Measurements from ENCODE around the gene PTGER1.

Gene PTGER1

DNA sequence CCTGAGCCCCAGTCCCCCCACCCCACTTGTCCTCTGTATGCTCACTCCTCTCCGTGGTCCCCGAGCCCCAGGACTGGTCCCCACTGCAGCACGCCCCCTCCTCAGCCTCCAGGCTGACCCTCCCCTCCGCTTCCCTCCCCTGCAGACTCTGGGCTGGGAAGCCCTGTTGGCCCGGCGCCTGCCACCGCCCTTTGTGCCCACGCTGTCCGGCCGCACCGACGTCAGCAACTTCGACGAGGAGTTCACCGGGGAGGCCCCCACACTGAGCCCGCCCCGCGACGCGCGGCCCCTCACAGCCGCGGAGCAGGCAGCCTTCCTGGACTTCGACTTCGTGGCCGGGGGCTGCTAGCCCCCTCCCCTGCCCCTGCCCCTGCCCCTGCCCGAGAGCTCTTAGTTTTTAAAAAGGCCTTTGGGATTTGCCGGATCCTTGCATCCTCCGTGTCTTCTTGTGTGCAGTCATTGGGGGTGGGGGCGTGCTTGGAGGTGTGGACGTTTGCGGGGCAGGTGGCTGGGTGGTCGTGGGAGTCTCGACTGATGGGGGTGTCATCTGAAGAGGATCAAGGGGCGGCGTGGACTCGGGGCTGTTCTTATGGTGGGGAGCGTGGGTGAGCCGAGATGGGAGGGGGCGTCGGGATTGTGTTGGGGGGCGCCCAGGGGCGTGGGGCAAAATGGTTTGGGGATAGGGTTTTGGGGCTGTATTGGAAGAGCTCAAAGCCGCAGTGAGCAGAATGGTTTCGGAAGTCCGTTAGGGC is 3.5 kb downstream of the PTGER1 start:
- Histone ChIP-seq H3K4me3 (replicated peaks; ENCODE audit: insufficient read depth, low read length) (no peak overlapping the region), H3K27ac (replicated peaks) (no peak overlapping the region), H3K27me3 (ENCODE audit: insufficient read depth, poor library complexity, severe bottlenecking) (peaks cover 19% of the 10 kb centered on the region)
- TF ChIP-seq, protein P1, sequence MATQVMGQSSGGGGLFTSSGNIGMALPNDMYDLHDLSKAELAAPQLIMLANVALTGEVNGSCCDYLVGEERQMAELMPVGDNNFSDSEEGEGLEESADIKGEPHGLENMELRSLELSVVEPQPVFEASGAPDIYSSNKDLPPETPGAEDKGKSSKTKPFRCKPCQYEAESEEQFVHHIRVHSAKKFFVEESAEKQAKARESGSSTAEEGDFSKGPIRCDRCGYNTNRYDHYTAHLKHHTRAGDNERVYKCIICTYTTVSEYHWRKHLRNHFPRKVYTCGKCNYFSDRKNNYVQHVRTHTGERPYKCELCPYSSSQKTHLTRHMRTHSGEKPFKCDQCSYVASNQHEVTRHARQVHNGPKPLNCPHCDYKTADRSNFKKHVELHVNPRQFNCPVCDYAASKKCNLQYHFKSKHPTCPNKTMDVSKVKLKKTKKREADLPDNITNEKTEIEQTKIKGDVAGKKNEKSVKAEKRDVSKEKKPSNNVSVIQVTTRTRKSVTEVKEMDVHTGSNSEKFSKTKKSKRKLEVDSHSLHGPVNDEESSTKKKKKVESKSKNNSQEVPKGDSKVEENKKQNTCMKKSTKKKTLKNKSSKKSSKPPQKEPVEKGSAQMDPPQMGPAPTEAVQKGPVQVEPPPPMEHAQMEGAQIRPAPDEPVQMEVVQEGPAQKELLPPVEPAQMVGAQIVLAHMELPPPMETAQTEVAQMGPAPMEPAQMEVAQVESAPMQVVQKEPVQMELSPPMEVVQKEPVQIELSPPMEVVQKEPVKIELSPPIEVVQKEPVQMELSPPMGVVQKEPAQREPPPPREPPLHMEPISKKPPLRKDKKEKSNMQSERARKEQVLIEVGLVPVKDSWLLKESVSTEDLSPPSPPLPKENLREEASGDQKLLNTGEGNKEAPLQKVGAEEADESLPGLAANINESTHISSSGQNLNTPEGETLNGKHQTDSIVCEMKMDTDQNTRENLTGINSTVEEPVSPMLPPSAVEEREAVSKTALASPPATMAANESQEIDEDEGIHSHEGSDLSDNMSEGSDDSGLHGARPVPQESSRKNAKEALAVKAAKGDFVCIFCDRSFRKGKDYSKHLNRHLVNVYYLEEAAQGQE (IDR thresholded peaks at IDR 0.05; ENCODE audit: insufficient replicate concordance, low read depth) = no peak
- TF ChIP-seq, protein P2, sequence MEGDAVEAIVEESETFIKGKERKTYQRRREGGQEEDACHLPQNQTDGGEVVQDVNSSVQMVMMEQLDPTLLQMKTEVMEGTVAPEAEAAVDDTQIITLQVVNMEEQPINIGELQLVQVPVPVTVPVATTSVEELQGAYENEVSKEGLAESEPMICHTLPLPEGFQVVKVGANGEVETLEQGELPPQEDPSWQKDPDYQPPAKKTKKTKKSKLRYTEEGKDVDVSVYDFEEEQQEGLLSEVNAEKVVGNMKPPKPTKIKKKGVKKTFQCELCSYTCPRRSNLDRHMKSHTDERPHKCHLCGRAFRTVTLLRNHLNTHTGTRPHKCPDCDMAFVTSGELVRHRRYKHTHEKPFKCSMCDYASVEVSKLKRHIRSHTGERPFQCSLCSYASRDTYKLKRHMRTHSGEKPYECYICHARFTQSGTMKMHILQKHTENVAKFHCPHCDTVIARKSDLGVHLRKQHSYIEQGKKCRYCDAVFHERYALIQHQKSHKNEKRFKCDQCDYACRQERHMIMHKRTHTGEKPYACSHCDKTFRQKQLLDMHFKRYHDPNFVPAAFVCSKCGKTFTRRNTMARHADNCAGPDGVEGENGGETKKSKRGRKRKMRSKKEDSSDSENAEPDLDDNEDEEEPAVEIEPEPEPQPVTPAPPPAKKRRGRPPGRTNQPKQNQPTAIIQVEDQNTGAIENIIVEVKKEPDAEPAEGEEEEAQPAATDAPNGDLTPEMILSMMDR (IDR thresholded peaks at IDR 0.05; ENCODE audit: insufficient read depth, low read length) = no peak
- no peak for TF ChIP-seq GABPA (IDR thresholded peaks at IDR 0.05; ENCODE audit: low read depth)
- TF ChIP-seq POLR2AphosphoS5 (IDR thresholded peaks at IDR 0.05; ENCODE audit: low read depth) = no peak
- no peak for TF ChIP-seq SPI1 (IDR thresholded peaks at IDR 0.05; ENCODE audit: borderline replicate concordance, low read depth)
- no peak for DNase-seq (ENCODE audit: low read depth in 1 of 2, low spot score in 1 of 2)

DNA sequence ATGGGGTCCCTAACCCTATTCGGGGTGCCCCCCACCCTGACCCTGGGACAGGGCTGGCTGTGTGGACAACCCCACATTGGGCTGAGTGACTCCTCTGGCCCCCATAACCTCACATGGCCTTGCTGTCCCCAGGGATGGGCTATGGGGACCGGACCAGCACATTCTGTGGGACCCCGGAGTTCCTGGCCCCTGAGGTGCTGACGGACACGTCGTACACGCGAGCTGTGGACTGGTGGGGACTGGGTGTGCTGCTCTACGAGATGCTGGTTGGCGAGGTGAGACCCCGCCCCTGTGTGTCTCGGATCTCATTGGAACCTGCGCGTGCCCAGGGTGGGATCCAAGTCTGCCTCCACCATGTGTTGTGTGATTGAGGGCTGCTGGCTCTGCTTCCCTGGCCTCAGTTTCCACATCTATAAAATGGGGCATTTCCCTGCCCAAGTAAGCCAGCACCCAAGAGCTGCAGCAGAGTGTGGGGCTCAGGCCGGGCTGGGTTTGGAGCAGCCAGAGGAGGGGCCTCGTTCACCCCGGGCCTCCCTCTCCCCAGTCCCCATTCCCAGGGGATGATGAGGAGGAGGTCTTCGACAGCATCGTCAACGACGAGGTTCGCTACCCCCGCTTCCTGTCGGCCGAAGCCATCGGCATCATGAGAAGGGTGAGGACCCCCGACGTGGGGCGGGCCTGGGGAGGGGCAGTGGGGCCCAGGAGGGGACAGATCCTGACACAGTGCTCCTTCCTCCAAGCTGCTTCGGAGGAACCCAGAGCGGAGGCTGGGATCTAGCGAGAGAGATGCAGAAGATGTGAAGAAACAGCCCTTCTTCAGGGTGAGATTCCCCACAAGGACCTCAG is 4.9 kb downstream of the PTGER1 start:
- no peak for DNase-seq (ENCODE audit: low read depth in 1 of 2, low spot score in 1 of 2)
- no peak overlapping the region for H3K27ac ChIP-seq (replicated peaks)
- peaks cover 19% of the 10 kb centered on the region for H3K27me3 ChIP-seq (ENCODE audit: insufficient read depth, poor library complexity, severe bottlenecking)
- H3K4me3 ChIP-seq (replicated peaks; ENCODE audit: insufficient read depth, low read length) = no peak overlapping the region
- no peak; the same call in 1 of the 2 replicates for TF ChIP-seq POLR2AphosphoS5 (IDR thresholded peaks at IDR 0.05; ENCODE audit: low read depth)
- TF ChIP-seq, protein P2 (IDR thresholded peaks at IDR 0.05; ENCODE audit: insufficient read depth, low read length) = no peak
- TF ChIP-seq SPI1 (IDR thresholded peaks at IDR 0.05; ENCODE audit: borderline replicate concordance, low read depth) = no peak

DNA sequence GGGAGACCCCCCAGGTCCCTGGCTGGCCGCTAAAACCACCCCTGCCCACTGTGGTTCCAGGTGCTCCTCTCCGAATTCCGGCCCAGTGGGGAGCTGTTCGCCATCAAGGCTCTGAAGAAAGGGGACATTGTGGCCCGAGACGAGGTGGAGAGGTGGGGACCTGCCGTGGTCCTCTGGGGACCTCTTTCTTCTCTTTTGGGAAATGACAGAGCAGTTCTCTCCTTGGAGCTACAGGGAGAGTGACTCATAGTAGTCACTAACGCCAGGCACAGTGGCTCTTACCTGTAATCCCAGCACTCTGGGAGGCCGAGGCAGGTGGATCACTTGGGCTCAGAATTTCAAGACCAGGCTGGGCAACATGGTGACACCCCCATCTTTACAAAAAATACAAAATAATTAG is 7.3 kb downstream of the PTGER1 start:
- TF ChIP-seq, protein P2 (IDR thresholded peaks at IDR 0.05; ENCODE audit: insufficient read depth, low read length) = no peak
- TF ChIP-seq, protein P1 (IDR thresholded peaks at IDR 0.05; ENCODE audit: insufficient replicate concordance, low read depth) = no peak
- TF ChIP-seq SPI1 (IDR thresholded peaks at IDR 0.05; ENCODE audit: borderline replicate concordance, low read depth) (no peak), GABPA (IDR thresholded peaks at IDR 0.05; ENCODE audit: low read depth) (no peak), POLR2AphosphoS5 (IDR thresholded peaks at IDR 0.05; ENCODE audit: low read depth) (no peak)
- Histone ChIP-seq H3K27me3 (ENCODE audit: insufficient read depth, poor library complexity, severe bottlenecking) (peaks cover 6% of the 10 kb centered on the region), H3K4me3 (replicated peaks; ENCODE audit: insufficient read depth, low read length) (no peak overlapping the region), H3K27ac (replicated peaks) (no peak overlapping the region)
- DNase-seq (ENCODE audit: low read depth in 1 of 2, low spot score in 1 of 2) = no peak
